K562 (cell line): ENCODE measurements around the gene SLC26A8. TPM values are rescaled to one million over a fixed set of nuclear protein-coding genes. Genes with fewer than 3 reads are reported as not detected.

Experiments used
- CBX2 ChIP-seq: fragments of 200-600 bp; sonication (generic); IDR thresholded peaks from one replicate; pipeline ENCODE4 v1.6.1; 2012; ENCODE audit warnings: mild to moderate bottlenecking, low read length, inconsistent platforms; ENCODE audit not compliant: insufficient read depth, poor library complexity, severe bottlenecking
- E2F3 ChIP-seq: fragments of 250-450 bp; sonication (Bioruptor Pico); IDR thresholded peaks from 2 replicates; pipeline ENCODE4 v1.4.0; 2020; ENCODE audit warnings: mild to moderate bottlenecking
- HNRNPLL ChIP-seq: fragments of 200-400 bp; formaldehyde crosslinking; IDR thresholded peaks from 2 replicates; pipeline ENCODE4 v1.6.1; 2017; ENCODE audit warnings: low read length, low read depth, mild to moderate bottlenecking; ENCODE audit not compliant: poor library complexity, severe bottlenecking
- KHSRP ChIP-seq: fragments of 450-650 bp; IDR thresholded peaks from 2 replicates; pipeline ENCODE4 v1.6.1; 2017
- NCOA4 ChIP-seq: fragments of 450-650 bp; IDR thresholded peaks from 2 replicates; pipeline ENCODE4 v1.6.1; 2018; ENCODE audit warnings: mild to moderate bottlenecking; ENCODE audit not compliant: partially characterized antibody
- NFE2L1 ChIP-seq: fragments of 450-650 bp; IDR thresholded peaks from 2 replicates; pipeline ENCODE4 v1.6.1; 2016; ENCODE audit warnings: missing genetic modification characterization, low read depth, mild to moderate bottlenecking, missing compliant biosample characterization, moderate library complexity, borderline replicate concordance
- PHF8 ChIP-seq: fragments of 200-600 bp; sonication (generic); IDR thresholded peaks from 2 replicates; pipeline ENCODE4 v1.6.1; 2012; ENCODE audit warnings: mixed run types, mild to moderate bottlenecking, inconsistent platforms, low read length, moderate library complexity, borderline replicate concordance
- POLR2G ChIP-seq: fragments of 200-400 bp; formaldehyde crosslinking; IDR thresholded peaks from 2 replicates; pipeline ENCODE4 v1.6.1; 2017; ENCODE audit warnings: low read depth, mild to moderate bottlenecking, antibody characterized with exemption, low read length, moderate library complexity
- XRCC4 ChIP-seq: IDR thresholded peaks from one replicate; pipeline ENCODE4 v1.6.1; 2011; ENCODE audit not compliant: insufficient read depth, insufficient read length; ENCODE audit errors: extremely low read depth
- ZKSCAN1 ChIP-seq: fragments of 150-350 bp; IDR thresholded peaks from 2 replicates; pipeline ENCODE4 v1.6.1; 2016; ENCODE audit warnings: low read depth, low read length
- ZNF143 ChIP-seq: sonication (generic); formaldehyde crosslinking; IDR thresholded peaks from 2 replicates; pipeline ENCODE4 v1.9.0; 2022; ENCODE audit warnings: mild to moderate bottlenecking, missing genetic modification reagents
- ZNF318 ChIP-seq, 2 experiments: fragments of 450-650 bp; IDR thresholded peaks; 2 replicates each; pipeline ENCODE4 v1.6.1; 2016; ENCODE audit warnings: mild to moderate bottlenecking in 2 of 2, borderline replicate concordance in 1 of 2, low read depth in 1 of 2, moderate library complexity in 1 of 2
- ZNF639 ChIP-seq, 2 experiments: fragments of 200-800 bp in 1 of 2; sonication (Bioruptor generic) in 1 of 2; sonication (generic) in 1 of 2; formaldehyde crosslinking in 1 of 2; IDR thresholded peaks in 1 of 2; conservative IDR thresholded peaks in 1 of 2; 2 replicates each; pipeline versions ENCODE4 v1.5.0 to v1.6.1; 2016 to 2020; ENCODE audit warnings: missing compliant biosample characterization in 1 of 2, missing genetic modification characterization in 1 of 2, missing genetic modification reagents in 1 of 2
- ZNF717 ChIP-seq: fragments of 250-450 bp; sonication (Bioruptor Pico); IDR thresholded peaks from 2 replicates; pipeline ENCODE4 v1.5.0; 2021
- polyA plus RNA-seq, 8 experiments: library from polyadenylated mRNA; depleted of rRNA in 4 of 8; stranded (reverse) in 5 of 8; unstranded in 3 of 8; fragments of >200 nt; fragmentation: Nextera tagmentation in 2 of 8; fragmentation: Illumina TruSeq in 1 of 8; extraction: Ambion mirVana in 2 of 8; extraction: Trizol in 1 of 8; gene quantifications; 2 replicates each; pipeline versions ENCODE4 v1.2.1 to v1.2.3, GENCODE V29; 2011 to 2014; ENCODE audit warnings: inconsistent platforms in 1 of 8, missing spikeins in 1 of 8
- total RNA-seq, 7 experiments: library from RNA; depleted of rRNA in 6 of 7; stranded (reverse); fragments of >200 nt in 6 of 7; fragmentation: Illumina TruSeq in 2 of 7; extraction: Trizol in 2 of 7; gene quantifications; 2 replicates each; pipeline versions ENCODE4 v1.2.1 to v1.2.3, GENCODE V29; 2011 to 2021; ENCODE audit warnings: low replicate concordance in 1 of 7
- TF ChIP-seq, protein P1 (sequence below): fragments of 450-650 bp; formaldehyde crosslinking; IDR thresholded peaks from 2 replicates; pipeline ENCODE4 v1.4.0; 2020; ENCODE audit warnings: mild to moderate bottlenecking, mixed read lengths

The SLC26A8 gene
- total and polyA plus RNA-seq, 9 of the 15 experiments (the other 6 are each of a cell fraction or from before 2014, with no cell fraction given), result not detected

GRCh38 chr6:36028088-36028876, 3.8 kb upstream of the SLC26A8 start (continued):
- TF ChIP-seq, protein P1, sequence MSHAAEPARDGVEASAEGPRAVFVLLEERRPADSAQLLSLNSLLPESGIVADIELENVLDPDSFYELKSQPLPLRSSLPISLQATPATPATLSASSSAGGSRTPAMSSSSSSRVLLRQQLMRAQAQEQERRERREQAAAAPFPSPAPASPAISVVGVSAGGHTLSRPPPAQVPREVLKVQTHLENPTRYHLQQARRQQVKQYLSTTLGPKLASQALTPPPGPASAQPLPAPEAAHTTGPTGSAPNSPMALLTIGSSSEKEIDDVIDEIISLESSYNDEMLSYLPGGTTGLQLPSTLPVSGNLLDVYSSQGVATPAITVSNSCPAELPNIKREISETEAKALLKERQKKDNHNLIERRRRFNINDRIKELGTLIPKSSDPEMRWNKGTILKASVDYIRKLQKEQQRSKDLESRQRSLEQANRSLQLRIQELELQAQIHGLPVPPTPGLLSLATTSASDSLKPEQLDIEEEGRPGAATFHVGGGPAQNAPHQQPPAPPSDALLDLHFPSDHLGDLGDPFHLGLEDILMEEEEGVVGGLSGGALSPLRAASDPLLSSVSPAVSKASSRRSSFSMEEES (CRISPR knock-in tag), result no peak
- TF ChIP-seq ZNF717 (no peak), PHF8 (peak; percentile 44; the same call in 1 of the 2 replicates), NCOA4 (no peak), ZNF639 (CRISPR knock-in tag; conservative IDR thresholded peaks at IDR 0.05 in 1 of 2, IDR thresholded peaks at IDR 0.05 in 1 of 2) (peak in 1 of 2 experiments; percentile 17; a peak in 1 of 4 replicates), CBX2 (no peak), KHSRP (no peak), HNRNPLL (no peak), XRCC4 (no peak), E2F3 (no peak), POLR2G (no peak), ZNF318 (IDR thresholded peaks at IDR 0.05; ENCODE audit: borderline replicate concordance in 1 of 2, low read depth in 1 of 2) (no peak), ZKSCAN1 (no peak), ZNF143 (CRISPR knock-in tag) (peak; percentile 58; the same call in 1 of the 2 replicates), NFE2L1 (tag) (no peak)
